Heart left ventricle (tissue), 13 donors: Measurements from ENCODE around the gene TDP1.

Experiments used
- CTCF ChIP-seq, 12 donors: fragments of 200-600 bp; sonication (generic) in 4 of 12; IDR thresholded peaks; one replicate each; pipeline versions ENCODE4 v1.5.0 to v1.8.0; 2018 to 2022; ENCODE audit warnings: antibody characterized with exemption in 12 of 12, mild to moderate bottlenecking in 5 of 12
- POLR2A ChIP-seq, 2 donors: fragments of 450-650 bp; IDR thresholded peaks; one replicate each; pipeline ENCODE4 v1.6.1; 2017; ENCODE audit warnings: antibody characterized with exemption in 2 of 2, mild to moderate bottlenecking in 2 of 2, moderate library complexity in 2 of 2
- donor health status: ischemic (EF 13 %, LVEDD 7.1; RV severe dilation, severe dysfunction).
- donor health status: DM: no; HTN: yes; CAD: no.
- donor health status: DM: no; HTN: no; CAD: no.
- donor health status: ischemic (EF 25% LVEDD 6.9; RV normal size, moderate dysfunction).
- donor health status: ischemic (EF 25% LVEDD 5.7; RV mildly dilated, moderate dysfunction).
- donor health status: ischemic (EF 35%, LVEDD 5.7; RV mildly dilated, moderate dysfunction).
- donor health status: nonischemic (EF 11% LVEDD 7.7; RV severe dilation, severe dysfunction).
- donor health status: DM: yes; HTN: yes; CAD: no.
- donor health status: PGD.
- donor health status: ischemic (EF 29% LVEDD 5.4; RV normal size, mild dysfunction).
- donor health status: nonischemic (EF 23%, LVEDD 6.1; RV moderate dilation, normal function).

- peak; percentile 25 to 64 (median 46) for TF ChIP-seq CTCF (IDR thresholded peaks at IDR 0.05)
- TF ChIP-seq POLR2A (IDR thresholded peaks at IDR 0.05), result no peak
Observed at GRCh38 chr14:90060312-90060964, 104.7 kb downstream of the TDP1 start.
